ENCODE data around the gene DUSP8.

DUSP8 gene

DNA sequence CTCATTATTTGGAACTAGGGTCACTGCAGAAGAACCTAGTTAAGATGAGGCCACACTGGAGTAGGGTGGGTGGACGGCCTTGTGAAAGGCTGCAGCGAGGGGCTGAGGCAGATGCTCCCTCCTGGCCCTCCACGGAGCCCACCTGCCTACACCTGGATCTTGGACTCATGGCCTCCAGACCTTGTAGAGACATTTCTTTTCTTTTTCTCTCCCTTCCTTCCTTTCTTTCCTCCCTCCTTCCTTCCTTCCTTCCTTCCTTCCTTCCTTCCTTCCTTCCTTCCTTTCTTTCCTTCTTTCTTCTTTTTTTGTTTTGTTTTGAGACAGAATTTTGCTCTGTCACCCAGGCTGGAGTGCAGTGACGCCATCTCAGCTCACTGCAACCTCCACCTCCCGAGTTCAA, 26.6 kb downstream of the DUSP8 start:
- no peak for TF ChIP-seq POLR2A (IDR thresholded peaks at IDR 0.05; ENCODE audit: low read depth, low read length)
- DNase-seq (ENCODE audit: insufficient read length, low spot score), result no peak
- FAIRE-seq, result no peak

DNA sequence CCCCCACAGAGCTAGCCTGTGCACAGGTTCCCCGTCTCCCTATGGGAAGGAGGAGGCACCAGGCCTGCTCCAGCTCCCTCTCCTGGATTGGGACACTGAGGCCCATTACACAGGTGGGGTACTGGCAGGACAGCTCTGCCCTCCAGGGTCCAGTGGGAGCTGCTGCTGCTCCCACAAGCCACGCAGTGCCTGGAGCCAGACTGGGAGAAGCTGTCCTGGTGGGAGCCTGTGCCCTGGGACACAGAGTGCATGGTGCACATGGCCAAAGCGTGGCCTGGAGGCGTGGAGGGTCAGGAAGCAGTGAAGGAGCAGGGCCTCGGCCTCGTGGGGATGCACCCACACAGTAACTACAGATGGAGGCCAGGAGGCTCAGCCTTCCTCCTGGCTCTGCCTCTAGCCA, 27.5 kb downstream of the DUSP8 start:
- TF ChIP-seq POLR2A (IDR thresholded peaks at IDR 0.05; ENCODE audit: low read depth, low read length), result no peak
- DNase-seq (ENCODE audit: insufficient read length, low spot score) (no peak), FAIRE-seq (no peak)

- FAIRE-seq, result no peak
- DNase-seq (ENCODE audit: insufficient read length, low spot score), result no peak
- no peak for TF ChIP-seq POLR2A (IDR thresholded peaks at IDR 0.05; ENCODE audit: low read depth, low read length)
Measured at GRCh38 chr11:1543606-1544263, 28.3 kb downstream of the DUSP8 start.

DNA sequence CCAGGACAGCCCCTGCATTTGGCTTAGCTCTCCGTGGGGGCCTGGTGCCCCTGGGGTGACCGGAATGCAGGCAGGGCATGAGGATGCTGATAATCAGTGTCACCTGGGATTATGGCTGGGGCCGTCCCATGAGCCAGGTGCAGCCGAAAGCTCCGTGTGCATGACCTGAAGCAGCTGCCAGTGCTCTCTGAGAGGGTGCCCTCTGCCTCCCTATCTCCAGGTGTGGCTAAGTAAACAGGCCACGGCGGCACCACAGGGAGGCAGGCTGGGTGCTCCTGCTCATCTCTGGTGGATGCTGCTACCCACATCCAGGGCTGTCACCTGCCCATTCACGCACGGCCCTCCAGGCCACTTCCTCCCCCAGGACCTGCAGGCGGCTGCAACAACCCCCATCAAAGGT, 29.8 kb downstream of the DUSP8 start:
- FAIRE-seq, result no peak
- no peak for DNase-seq (ENCODE audit: insufficient read length, low spot score)
- TF ChIP-seq POLR2A (IDR thresholded peaks at IDR 0.05; ENCODE audit: low read depth, low read length), result no peak

- FAIRE-seq (no peak), DNase-seq (ENCODE audit: insufficient read length, low spot score) (no peak)
Measured at GRCh38 chr11:1541474-1542204, 30.4 kb downstream of the DUSP8 start.

DNA sequence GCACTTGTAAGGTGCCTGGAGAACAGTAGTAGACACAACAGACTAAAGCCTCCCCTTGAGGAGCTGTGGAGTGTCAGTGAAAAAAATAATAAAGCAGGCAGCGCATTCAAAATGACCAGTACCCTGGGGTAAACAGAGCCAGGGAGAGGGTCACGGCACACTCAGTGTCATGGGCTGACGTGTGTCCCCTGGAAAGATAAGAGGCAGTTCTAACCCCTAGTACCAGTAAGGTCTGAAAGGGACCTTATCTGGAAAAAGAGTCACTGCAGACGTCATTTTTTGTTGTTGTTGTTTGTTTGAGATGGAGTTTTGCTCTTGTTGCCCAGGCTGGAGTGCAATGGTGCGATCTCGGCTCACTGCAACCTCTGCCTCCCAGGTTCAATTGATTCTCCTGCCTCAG, 32.0 kb downstream of the DUSP8 start:
- no peak for TF ChIP-seq POLR2A (IDR thresholded peaks at IDR 0.05; ENCODE audit: low read depth, low read length)
- no peak for FAIRE-seq
- DNase-seq (ENCODE audit: insufficient read length, low spot score), result no peak

More at GRCh38 chr11:1541474-1542204, 30.4 kb downstream of the DUSP8 start:
- no peak for TF ChIP-seq POLR2A (IDR thresholded peaks at IDR 0.05; ENCODE audit: low read depth, low read length)

DNA sequence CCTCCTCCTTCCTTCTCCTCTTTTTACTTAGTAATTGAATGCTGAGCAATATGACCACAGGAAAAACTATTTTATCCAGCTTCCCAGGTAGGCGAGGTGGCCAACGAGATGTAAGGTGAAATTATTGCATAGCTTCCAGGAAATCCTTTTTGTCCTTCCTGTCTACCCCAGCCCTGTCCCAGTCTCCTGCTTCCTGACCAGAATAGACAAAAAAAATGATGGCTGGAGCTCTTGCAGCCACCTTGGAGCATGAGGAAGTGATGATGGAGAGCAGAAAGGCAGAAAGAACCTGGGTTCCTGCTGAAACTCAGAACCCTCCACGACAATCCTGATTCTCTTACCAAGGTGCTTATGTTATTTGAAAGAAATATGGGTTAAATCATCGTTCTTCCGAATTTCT, 33.9 kb downstream of the DUSP8 start:
- DNase-seq (ENCODE audit: insufficient read length, low spot score), result no peak
- no peak for TF ChIP-seq POLR2A (IDR thresholded peaks at IDR 0.05; ENCODE audit: low read depth, low read length)
- FAIRE-seq, result no peak

- FAIRE-seq (no peak), DNase-seq (ENCODE audit: insufficient read length, low spot score) (no peak)
- TF ChIP-seq POLR2A (IDR thresholded peaks at IDR 0.05; ENCODE audit: low read depth, low read length), result no peak
Measured at GRCh38 chr11:1536065-1536843, 35.8 kb downstream of the DUSP8 start.

- no peak for TF ChIP-seq POLR2A (IDR thresholded peaks at IDR 0.05; ENCODE audit: low read depth, low read length)
- no peak for DNase-seq (ENCODE audit: insufficient read length, low spot score)
- no peak for FAIRE-seq
Measured at GRCh38 chr11:1534682-1535081, 37.4 kb downstream of the DUSP8 start.

GRCh38 chr11:1534171-1534570, 37.9 kb downstream of the DUSP8 start:
- no peak for TF ChIP-seq POLR2A (IDR thresholded peaks at IDR 0.05; ENCODE audit: low read depth, low read length)
- FAIRE-seq (no peak), DNase-seq (ENCODE audit: insufficient read length, low spot score) (no peak)

DNA sequence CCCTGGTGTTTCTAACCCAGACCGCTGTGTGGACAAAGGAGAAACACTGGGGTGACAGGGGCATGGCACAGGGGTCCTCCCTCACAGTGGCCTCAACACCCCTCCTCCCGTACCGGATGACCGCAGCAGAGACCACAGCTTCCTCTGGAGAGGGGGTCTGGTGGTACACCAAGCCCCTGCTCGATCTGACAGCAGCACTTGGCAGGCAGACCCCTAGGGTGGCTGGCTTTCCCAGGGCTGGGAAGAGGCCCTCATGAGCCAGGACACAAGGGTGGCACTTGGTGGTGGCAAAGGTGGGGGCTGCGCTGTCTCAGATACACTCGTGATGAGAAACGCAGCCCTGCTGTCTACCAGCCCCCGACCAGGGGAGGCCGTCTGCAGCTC, 38.7 kb downstream of the DUSP8 start:
- no peak for DNase-seq (ENCODE audit: insufficient read length, low spot score)
- no peak for FAIRE-seq
- no peak for TF ChIP-seq POLR2A (IDR thresholded peaks at IDR 0.05; ENCODE audit: low read depth, low read length)

GRCh38 chr11:1532606-1533341, 39.3 kb downstream of the DUSP8 start:
- FAIRE-seq (no peak), DNase-seq (ENCODE audit: insufficient read length, low spot score) (no peak)
- TF ChIP-seq POLR2A (IDR thresholded peaks at IDR 0.05; ENCODE audit: low read depth, low read length), result no peak

- DNase-seq (ENCODE audit: insufficient read length, low spot score) (no peak), FAIRE-seq (no peak)
- no peak for TF ChIP-seq POLR2A (IDR thresholded peaks at IDR 0.05; ENCODE audit: low read depth, low read length)
Measured at GRCh38 chr11:1532014-1532586, 40.0 kb downstream of the DUSP8 start.
